A673 (cell line): ENCODE results near the gene LMTK2. TPM values are rescaled to one million over a fixed set of nuclear protein-coding genes. Genes with fewer than 3 reads are reported as not detected.

ENCODE experiments used
- BruUV-seq: library from RNA; stranded (reverse); fragments of 400-500 nt; replicated peaks from 2 replicates; lab custom pipeline; 2021; lab: Mats Ljungman, UMichigan
- CTCF ChIA-PET: fragments of 300-600 bp; sonication (Branson Sonifier 250); formaldehyde crosslinking; loops from one replicate; lab custom pipeline; 2022; ENCODE audit warnings: antibody characterized with exemption; lab: Charles Lee
- POLR2A ChIA-PET: fragments of 300-600 bp; sonication (Branson Sonifier 250); formaldehyde crosslinking; loops from one replicate; lab custom pipeline; 2022; ENCODE audit warnings: antibody characterized with exemption; ENCODE audit not compliant: low non-redundant PET; lab: Charles Lee
- DNase-seq: peaks from one replicate; pipeline ENCODE4 v3.0.0-alpha.2; 2015; ENCODE audit warnings: low spot score
- H3K27ac ChIP-seq: fragments of 200-600 bp; sonication (generic); 2 replicates; pipeline ENCODE4 v1.5.1; 2016; ENCODE audit warnings: mixed run types, low read depth, mild to moderate bottlenecking, mixed read lengths, antibody characterized with exemption, low read length; ENCODE audit not compliant: poor library complexity, severe bottlenecking
- H3K27me3 ChIP-seq: fragments of 200-600 bp; sonication (generic); replicated peaks from 2 replicates; pipeline ENCODE4 v1.6.1; 2017; ENCODE audit warnings: mixed run types, low read depth, mild to moderate bottlenecking, mixed read lengths, antibody characterized with exemption, low read length; ENCODE audit not compliant: insufficient read depth, poor library complexity
- H3K36me3 ChIP-seq: fragments of 200-600 bp; sonication (generic); 2 replicates; pipeline ENCODE4 v1.6.1; 2016; ENCODE audit warnings: mixed run types, mild to moderate bottlenecking, mixed read lengths, antibody characterized with exemption, low read length; ENCODE audit not compliant: insufficient read depth, poor library complexity, severe bottlenecking
- H3K4me1 ChIP-seq: fragments of 200-600 bp; sonication (generic); 2 replicates; pipeline ENCODE4 v1.6.1; 2017; ENCODE audit warnings: mixed run types, mild to moderate bottlenecking, mixed read lengths, antibody characterized with exemption, low read length; ENCODE audit not compliant: insufficient read depth, poor library complexity, severe bottlenecking
- H3K4me3 ChIP-seq: fragments of 200-600 bp; sonication (generic); 2 replicates; pipeline ENCODE4 v1.5.1; 2016; ENCODE audit warnings: low read depth, mixed run types, mild to moderate bottlenecking, mixed read lengths, low read length; ENCODE audit not compliant: poor library complexity, severe bottlenecking
- H3K9me3 ChIP-seq: fragments of 200-600 bp; sonication (generic); 2 replicates; pipeline ENCODE4 v1.6.1; 2016; ENCODE audit warnings: mixed run types, low read depth, mild to moderate bottlenecking, mixed read lengths, antibody characterized with exemption, low read length; ENCODE audit not compliant: poor library complexity, severe bottlenecking
- CTCF ChIP-seq: fragments of 300-800, 200-600 bp; sonication (generic); conservative IDR thresholded peaks from 2 replicates; pipeline ENCODE4 v1.5.1; 2017; ENCODE audit warnings: low read depth, mild to moderate bottlenecking, antibody characterized with exemption, low read length, moderate library complexity, mixed read lengths
- EZH2 ChIP-seq: fragments of 200-600 bp; sonication (generic); IDR thresholded peaks from 2 replicates; pipeline ENCODE4 v1.6.1; 2017; ENCODE audit warnings: borderline replicate concordance, low read depth, mild to moderate bottlenecking, mixed read lengths, antibody characterized with exemption, low read length; ENCODE audit not compliant: poor library complexity, severe bottlenecking
- intact Hi-C: fragments of 100-400 bp; cut with micrococcal nuclease; formaldehyde crosslinking; loops from one replicate; pipeline ENCODE4 v1.10.0; 2022; ENCODE audit not compliant: unreplicated experiment
- total RNA-seq: library from RNA; stranded (reverse); gene quantifications from 2 replicates; pipeline ENCODE4 v1.2.3, GENCODE V29; 2021

LMTK2 gene
- total RNA-seq, 1 experiment from 2014 or later = 20.6 TPM

GRCh38 chr7:98203261-98203963 lies 96.8 kb downstream of the LMTK2 start:
- CTCF ChIA-PET = no interaction called here
- Histone ChIP-seq H3K27me3 (no peaks in the 10 kb centered on the region), H3K4me3 (no peak overlapping the region), H3K4me1 (no peaks in the 10 kb centered on the region), H3K9me3 (no peaks in the 10 kb centered on the region), H3K36me3 (peaks cover 6% of the 10 kb centered on the region), H3K27ac (no peak overlapping the region)
- BruUV-seq = no TSS peak
- no peak for TF ChIP-seq EZH2
- no peak for TF ChIP-seq CTCF
- POLR2A ChIA-PET = no interaction called here
- intact Hi-C loops = no loop called here
- DNase-seq = no peak

- no peak for DNase-seq
- no peak for TF ChIP-seq EZH2
- TF ChIP-seq CTCF = no peak
- H3K4me3 ChIP-seq = no peak overlapping the region
- H3K36me3 ChIP-seq = peaks cover 6% of the 10 kb centered on the region
- H3K27me3 ChIP-seq = no peaks in the 10 kb centered on the region
- no peaks in the 10 kb centered on the region for H3K4me1 ChIP-seq
- no peaks in the 10 kb centered on the region for H3K9me3 ChIP-seq
- ChIA-PET POLR2A (no interaction called here), CTCF (no interaction called here)
- H3K27ac ChIP-seq = no peak overlapping the region
- intact Hi-C loops = no loop called here
- no TSS peak for BruUV-seq
Measured at GRCh38 chr7:98203964-98204605, 97.4 kb downstream of the LMTK2 start.

GRCh38 chr7:98204670-98205069 lies 98.0 kb downstream of the LMTK2 start:
- H3K27ac ChIP-seq = no peak overlapping the region
- DNase-seq = no peak
- H3K36me3 ChIP-seq = peaks cover 6% of the 10 kb centered on the region
- no TSS peak for BruUV-seq
- H3K4me3 ChIP-seq = no peak overlapping the region
- H3K27me3 ChIP-seq = no peaks in the 10 kb centered on the region
- ChIA-PET CTCF (no interaction called here), POLR2A (no interaction called here)
- TF ChIP-seq EZH2 (no peak), CTCF (no peak)
- H3K9me3 ChIP-seq = no peaks in the 10 kb centered on the region
- no peaks in the 10 kb centered on the region for H3K4me1 ChIP-seq
- intact Hi-C loops = no loop called here
